ENCODE measurements around the gene STIM1.
"Not testable (repeated sequence)": the region's sequence is repeated elsewhere in the genome, so short reads cannot be mapped to it uniquely, and the experiment has no call there.

The STIM1 gene

GRCh38 chr11:3986301-3986700, 130.8 kb downstream of the STIM1 start:
- no peak for DNase-seq

- no peak for DNase-seq
Observed at GRCh38 chr11:3989276-3989920, 133.9 kb downstream of the STIM1 start.

- DNase-seq: no peak
Observed at GRCh38 chr11:3989921-3990290, 134.4 kb downstream of the STIM1 start.

GRCh38 chr11:3990406-3990805, 134.9 kb downstream of the STIM1 start:
- DNase-seq: no peak

GRCh38 chr11:3992964-3993363, 137.5 kb downstream of the STIM1 start:
- no peak for DNase-seq

GRCh38 chr11:3994030-3994640, 138.7 kb downstream of the STIM1 start:
- DNase-seq: no peak

GRCh38 chr11:3995307-3995706, 139.8 kb downstream of the STIM1 start:
- no peak for DNase-seq

GRCh38 chr11:3995949-3996554, 140.6 kb downstream of the STIM1 start:
- DNase-seq: no peak

- no peak for DNase-seq
Observed at GRCh38 chr11:3996651-3997050, 141.2 kb downstream of the STIM1 start.

GRCh38 chr11:4004753-4005152, 149.3 kb downstream of the STIM1 start:
- DNase-seq: not testable (repeated sequence)

GRCh38 chr11:4006946-4007680, 151.6 kb downstream of the STIM1 start:
- no peak for DNase-seq

GRCh38 chr11:4008116-4008515, 152.7 kb downstream of the STIM1 start:
- DNase-seq: no peak

GRCh38 chr11:4016602-4017001, 161.1 kb downstream of the STIM1 start:
- DNase-seq: not testable (repeated sequence)

GRCh38 chr11:4017129-4017528, 161.7 kb downstream of the STIM1 start:
- DNase-seq: no peak

- no peak for DNase-seq
Observed at GRCh38 chr11:4018641-4019040, 163.2 kb downstream of the STIM1 start.

- DNase-seq: no peak
Observed at GRCh38 chr11:4019891-4020290, 164.4 kb downstream of the STIM1 start.

GRCh38 chr11:4022669-4023068, 167.2 kb downstream of the STIM1 start:
- no peak for DNase-seq

GRCh38 chr11:4025248-4025966, 169.9 kb downstream of the STIM1 start:
- no peak for DNase-seq

GRCh38 chr11:4025967-4026324, 170.5 kb downstream of the STIM1 start:
- no peak for DNase-seq

- DNase-seq: no peak
Observed at GRCh38 chr11:4026389-4026788, 170.9 kb downstream of the STIM1 start.

GRCh38 chr11:4027746-4028145, 172.3 kb downstream of the STIM1 start:
- no peak for DNase-seq

GRCh38 chr11:4030197-4030596, 174.7 kb downstream of the STIM1 start:
- no peak for DNase-seq

GRCh38 chr11:4032097-4032496, 176.6 kb downstream of the STIM1 start:
- no peak for DNase-seq
